ENCODE measurements around the gene PLEKHO1.
"Not testable (repeated sequence)": the region's sequence is repeated elsewhere in the genome, so short reads cannot be mapped to it uniquely, and the experiment has no call there.

The PLEKHO1 gene

GRCh38 chr1:150149271-150150132 is at the start of gene PLEKHO1:
Gene PLEKHO1, plus strand, starts transcription at chr1:150149916. Its CDS starts 342 bp downstream, at chr1:150150258.
- peak; percentile 84 to 85 for DNase-seq

- DNase-seq = peak in 1 of 2 donors; percentile 38
Observed at GRCh38 chr1:150102986-150103385, 46.7 kb upstream of the PLEKHO1 start.

GRCh38 chr1:150106341-150106740 is 43.4 kb upstream of the PLEKHO1 start:
- peak; percentile 2 to 60 for DNase-seq

GRCh38 chr1:150109586-150109985 is 40.1 kb upstream of the PLEKHO1 start:
- peak in 1 of 2 donors; percentile 54 for DNase-seq

- DNase-seq = peak in 1 of 2 donors; percentile 30
Observed at GRCh38 chr1:150110116-150110515, 39.6 kb upstream of the PLEKHO1 start.

GRCh38 chr1:150111670-150112069 is 38.0 kb upstream of the PLEKHO1 start:
- no peak for DNase-seq

- no peak for DNase-seq
Observed at GRCh38 chr1:150115121-150115520, 34.6 kb upstream of the PLEKHO1 start.

GRCh38 chr1:150118716-150119115 is 31.0 kb upstream of the PLEKHO1 start:
- DNase-seq = peak in 1 of 2 donors; percentile 27

GRCh38 chr1:150121236-150121862 is 28.4 kb upstream of the PLEKHO1 start:
- DNase-seq = no peak

- DNase-seq = no peak
Observed at GRCh38 chr1:150126811-150127210, 22.9 kb upstream of the PLEKHO1 start.

GRCh38 chr1:150127464-150127863 is 22.3 kb upstream of the PLEKHO1 start:
- DNase-seq = no peak

- DNase-seq = no peak
Observed at GRCh38 chr1:150127868-150128267, 21.8 kb upstream of the PLEKHO1 start.

GRCh38 chr1:150132372-150132771 is 17.3 kb upstream of the PLEKHO1 start:
- DNase-seq = no peak

GRCh38 chr1:150134537-150134936 is 15.2 kb upstream of the PLEKHO1 start:
- DNase-seq = no peak

- DNase-seq = not testable (repeated sequence)
Observed at GRCh38 chr1:150135400-150135799, 14.3 kb upstream of the PLEKHO1 start.

- no peak for DNase-seq
Observed at GRCh38 chr1:150138044-150138443, 11.7 kb upstream of the PLEKHO1 start.

- DNase-seq = no peak
Observed at GRCh38 chr1:150141452-150141851, 8.3 kb upstream of the PLEKHO1 start.

- no peak for DNase-seq
Observed at GRCh38 chr1:150142083-150142482, 7.6 kb upstream of the PLEKHO1 start.

- no peak for DNase-seq
Observed at GRCh38 chr1:150144606-150145005, 5.1 kb upstream of the PLEKHO1 start.

- not testable (repeated sequence) for DNase-seq
Observed at GRCh38 chr1:150146016-150146415, 3.7 kb upstream of the PLEKHO1 start.

- DNase-seq = no peak
Observed at GRCh38 chr1:150146849-150147542, 2.7 kb upstream of the PLEKHO1 start.

- DNase-seq = no peak
Observed at GRCh38 chr1:150148837-150149270, 862 bp upstream of the PLEKHO1 start.
